Inflammatory macrophage treated with lipopolysaccharide for 1 hour (primary cell): ENCODE data around the gene SYNE1.
"Not testable (repeated sequence)": the region's sequence is repeated elsewhere in the genome, so short reads cannot be mapped to it uniquely, and the experiment has no call there.

Source experiments
- DNase-seq, 2 donors: peaks; one replicate each; pipeline ENCODE4 v3.0.0-alpha.2; 2020 to 2022

The SYNE1 gene

GRCh38 chr6:152637296-152638047, at the start of gene SYNE1:
Gene SYNE1 (minus strand): TSS chr6:152637362. CDS start chr6:152628331, 9,031 bp downstream.
- DNase-seq = no peak

- no peak for DNase-seq
Measured at GRCh38 chr6:152685819-152686218, 48.7 kb upstream of the SYNE1 start.

GRCh38 chr6:152682935-152683334, 45.8 kb upstream of the SYNE1 start:
- DNase-seq = not testable (repeated sequence)

GRCh38 chr6:152682141-152682540, 45.0 kb upstream of the SYNE1 start:
- no peak for DNase-seq

GRCh38 chr6:152680879-152681517, 43.8 kb upstream of the SYNE1 start:
- DNase-seq = no peak

GRCh38 chr6:152680151-152680550, 43.0 kb upstream of the SYNE1 start:
- peak in 1 of 2 donors; percentile 8 for DNase-seq

GRCh38 chr6:152673236-152673635, 36.1 kb upstream of the SYNE1 start:
- no peak for DNase-seq

- no peak for DNase-seq
Measured at GRCh38 chr6:152671171-152671570, 34.0 kb upstream of the SYNE1 start.

- peak; percentile 2 to 16 for DNase-seq
Measured at GRCh38 chr6:152669895-152670294, 32.7 kb upstream of the SYNE1 start.

- DNase-seq = no peak
Measured at GRCh38 chr6:152661776-152662175, 24.6 kb upstream of the SYNE1 start.

GRCh38 chr6:152651986-152652385, 14.8 kb upstream of the SYNE1 start:
- no peak for DNase-seq

GRCh38 chr6:152648105-152648504, 10.9 kb upstream of the SYNE1 start:
- no peak for DNase-seq

- not testable (repeated sequence) for DNase-seq
Measured at GRCh38 chr6:152646732-152647131, 9.6 kb upstream of the SYNE1 start.

- DNase-seq = peak; percentile 29 to 46
Measured at GRCh38 chr6:152642578-152643375, 5.6 kb upstream of the SYNE1 start.

GRCh38 chr6:152636609-152637295, 410 bp downstream of the SYNE1 start:
- DNase-seq = peak in 1 of 2 donors; percentile 28

- no peak for DNase-seq
Measured at GRCh38 chr6:152636021-152636608, 1.0 kb downstream of the SYNE1 start.

- no peak for DNase-seq
Measured at GRCh38 chr6:152634773-152635172, 2.4 kb downstream of the SYNE1 start.

- DNase-seq = peak; percentile 58 to 71
Measured at GRCh38 chr6:152632121-152632782, 4.9 kb downstream of the SYNE1 start.

GRCh38 chr6:152631376-152631775, 5.8 kb downstream of the SYNE1 start:
- no peak for DNase-seq

GRCh38 chr6:152630832-152631231, 6.3 kb downstream of the SYNE1 start:
- no peak for DNase-seq

GRCh38 chr6:152625213-152625612, 11.9 kb downstream of the SYNE1 start:
- no peak for DNase-seq

GRCh38 chr6:152614776-152615175, 22.4 kb downstream of the SYNE1 start:
- not testable (repeated sequence) for DNase-seq
